GM23338 (cell line): Measurements from ENCODE around the gene CDH4. TPM values are rescaled to one million over a fixed set of nuclear protein-coding genes. Genes with fewer than 3 reads are reported as not detected.

Experiments used
- ATAC-seq: fragments of 200-7000 bp; cut with Tn5 transposase; 3 replicates; pipeline ENCODE4 v1.9.1; 2020
- DNase-seq: peaks from one replicate; pipeline ENCODE4 v3.0.0-alpha.2; 2015; ENCODE audit warnings: low spot score
- H2AFZ ChIP-seq: fragments of 200-600 bp; sonication (generic); 2 replicates; pipeline ENCODE4 v1.8.0; 2016; ENCODE audit warnings: antibody characterized with exemption, mild to moderate bottlenecking, moderate library complexity
- H3F3A ChIP-seq: fragments of 200-600 bp; sonication (generic); replicated peaks from 2 replicates; pipeline ENCODE4 v1.8.0; 2017; ENCODE audit warnings: antibody characterized with exemption, mixed run types, low read depth
- H3K27ac ChIP-seq: fragments of 200-600 bp; sonication (generic); 2 replicates; pipeline ENCODE4 v1.6.1; 2016; ENCODE audit warnings: low read depth
- H3K27me3 ChIP-seq: fragments of 200-600 bp; sonication (generic); 2 replicates; pipeline ENCODE4 v1.8.0; 2016; ENCODE audit warnings: mild to moderate bottlenecking, mixed run types, moderate library complexity; ENCODE audit not compliant: insufficient read depth
- H3K36me3 ChIP-seq: fragments of 200-600 bp; sonication (generic); 2 replicates; pipeline ENCODE4 v1.8.0; 2016; ENCODE audit warnings: mild to moderate bottlenecking; ENCODE audit not compliant: insufficient read depth
- H3K4me1 ChIP-seq: fragments of 200-600 bp; sonication (generic); 2 replicates; pipeline ENCODE4 v1.8.0; 2016; ENCODE audit warnings: mild to moderate bottlenecking, moderate library complexity; ENCODE audit not compliant: insufficient read depth
- H3K4me2 ChIP-seq: fragments of 200-600 bp; sonication (generic); 2 replicates; pipeline ENCODE4 v1.7.1; 2017; ENCODE audit warnings: mixed run types
- H3K4me3 ChIP-seq: fragments of 200-600 bp; sonication (generic); 2 replicates; pipeline ENCODE4 v1.6.1; 2016; ENCODE audit warnings: mixed run types
- H3K79me2 ChIP-seq: fragments of 200-600 bp; sonication (generic); replicated peaks from 2 replicates; pipeline ENCODE4 v1.8.0; 2017; ENCODE audit warnings: mild to moderate bottlenecking; ENCODE audit not compliant: insufficient read depth
- H3K9me2 ChIP-seq: fragments of 200-600 bp; sonication (generic); 2 replicates; pipeline ENCODE4 v1.8.0; 2017; ENCODE audit not compliant: insufficient read depth
- H4K20me1 ChIP-seq: fragments of 200-600 bp; sonication (generic); replicated peaks from 2 replicates; pipeline ENCODE4 v1.8.0; 2017; ENCODE audit warnings: mild to moderate bottlenecking; ENCODE audit not compliant: insufficient read depth
- H3K27ac Mint-ChIP-seq: 2 replicates; pipeline ENCODE4 v1.8.0; 2020; ENCODE audit warnings: inconsistent platforms, mild to moderate bottlenecking, moderate library complexity, mixed read lengths
- H3K27me3 Mint-ChIP-seq: 3 replicates; pipeline ENCODE4 v1.8.0; 2022; ENCODE audit warnings: low read depth, mild to moderate bottlenecking, moderate library complexity, mixed read lengths, inconsistent platforms; ENCODE audit not compliant: insufficient read depth, poor library complexity
- H3K36me3 Mint-ChIP-seq: 3 replicates; pipeline ENCODE4 v1.8.0; 2021; ENCODE audit warnings: low read depth, mild to moderate bottlenecking, inconsistent platforms, moderate library complexity, mixed read lengths
- H3K4me1 Mint-ChIP-seq: 3 replicates; pipeline ENCODE4 v1.8.0; 2020; ENCODE audit warnings: mild to moderate bottlenecking, inconsistent platforms, mixed read lengths
- H3K4me3 Mint-ChIP-seq: 3 replicates; pipeline ENCODE4 v1.8.0; 2021; ENCODE audit warnings: moderate library complexity, mild to moderate bottlenecking, inconsistent platforms, mixed read lengths
- H3K9me3 Mint-ChIP-seq: 3 replicates; pipeline ENCODE4 v1.8.0; 2020; ENCODE audit warnings: moderate library complexity, mild to moderate bottlenecking, inconsistent platforms, mixed read lengths
- CREB1 ChIP-seq: fragments of 250-450 bp; sonication (Bioruptor Pico); IDR thresholded peaks from 2 replicates; pipeline ENCODE4 v1.5.0; 2020; ENCODE audit warnings: low read depth, mild to moderate bottlenecking, moderate library complexity
- CTCF ChIP-seq, 2 experiments: fragments of 200-600 bp in 1 of 2; sonication (generic) in 1 of 2; conservative IDR thresholded peaks; 2 replicates each; pipeline versions ENCODE4 v1.5.1 to v1.6.1; 2016 to 2017; ENCODE audit warnings: antibody characterized with exemption in 2 of 2, low read depth in 2 of 2, mild to moderate bottlenecking in 2 of 2, moderate library complexity in 1 of 2
- EZH2phosphoT487 ChIP-seq: fragments of 200-600 bp; sonication (generic); IDR thresholded peaks from one replicate; pipeline ENCODE4 v1.8.1; 2018; ENCODE audit warnings: antibody characterized with exemption; ENCODE audit not compliant: unreplicated experiment
- JUNB ChIP-seq: IDR thresholded peaks from one replicate; pipeline ENCODE4 v1.6.1; 2016; ENCODE audit warnings: antibody characterized with exemption; ENCODE audit not compliant: unreplicated experiment
- NANOG ChIP-seq: IDR thresholded peaks from 2 replicates; pipeline ENCODE4 v1.6.1; 2016; ENCODE audit warnings: antibody characterized with exemption, borderline replicate concordance
- ZNF331 ChIP-seq: fragments of 250-450 bp; sonication (Bioruptor Pico); IDR thresholded peaks from 2 replicates; pipeline ENCODE4 v1.5.0; 2020; ENCODE audit warnings: low read depth, mild to moderate bottlenecking, moderate library complexity
- polyA plus RNA-seq: library from polyadenylated mRNA; unstranded; fragments of >200 nt; fragmentation: Nextera tagmentation; extraction: Ambion mirVana; gene quantifications from 2 replicates; pipeline ENCODE4 v1.2.1, GENCODE V29; 2016
- total RNA-seq: library from RNA; depleted of rRNA; stranded (reverse); fragments of >200 nt; shearing (Covaris generic); gene quantifications from 2 replicates; pipeline ENCODE4 v1.2.3, GENCODE V29; 2014
- TF ChIP-seq, protein P1 (sequence below): fragments of 250-450 bp; sonication (Bioruptor Pico); IDR thresholded peaks from 2 replicates; pipeline ENCODE4 v1.5.0; 2020; ENCODE audit warnings: mild to moderate bottlenecking, moderate library complexity

CDH4 gene
- total and polyA plus RNA-seq, 2 experiments from 2014 or later, result 1.2 to 4.2 TPM

GRCh38 chr20:61886721-61887595, 634.9 kb downstream of the CDH4 start:
- no peaks in the 10 kb centered on the region for H4K20me1 ChIP-seq
- H3K4me2 ChIP-seq, result no peak overlapping the region
- H3K9me2 ChIP-seq, result no peaks in the 10 kb centered on the region
- no peaks in the 10 kb centered on the region for H3K36me3 Mint-ChIP-seq
- no peaks in the 10 kb centered on the region for H3K4me1 ChIP-seq
- H3K27ac Mint-ChIP-seq, result no peak overlapping the region
- H3K27ac ChIP-seq, result no peak overlapping the region
- DNase-seq (peak; percentile 65), ATAC-seq (peak; percentile 80)
- H3F3A ChIP-seq, result no peaks in the 10 kb centered on the region
- H3K4me3 ChIP-seq, result no peak overlapping the region
- no peaks in the 10 kb centered on the region; the same call in 2 of the 3 replicates for H3K4me1 Mint-ChIP-seq
- H3K27me3 ChIP-seq, result no peaks in the 10 kb centered on the region
- H3K79me2 ChIP-seq, result no peaks in the 10 kb centered on the region
- no peak overlapping the region for H3K4me3 Mint-ChIP-seq
- no peak overlapping the region for H2AFZ ChIP-seq
- peaks cover 19% of the 10 kb centered on the region for H3K9me3 Mint-ChIP-seq
- H3K27me3 Mint-ChIP-seq, result peaks cover 9% of the 10 kb centered on the region
- H3K36me3 ChIP-seq, result no peaks in the 10 kb centered on the region
- TF ChIP-seq CREB1 (CRISPR knock-in tag) (no peak), EZH2phosphoT487 (no peak), CTCF (conservative IDR thresholded peaks at IDR 0.05; ENCODE audit: low read depth in 2 of 2) (peak; percentile 75 to 86), ZNF331 (no peak), NANOG (no peak), JUNB (no peak)
- TF ChIP-seq, protein P1, sequence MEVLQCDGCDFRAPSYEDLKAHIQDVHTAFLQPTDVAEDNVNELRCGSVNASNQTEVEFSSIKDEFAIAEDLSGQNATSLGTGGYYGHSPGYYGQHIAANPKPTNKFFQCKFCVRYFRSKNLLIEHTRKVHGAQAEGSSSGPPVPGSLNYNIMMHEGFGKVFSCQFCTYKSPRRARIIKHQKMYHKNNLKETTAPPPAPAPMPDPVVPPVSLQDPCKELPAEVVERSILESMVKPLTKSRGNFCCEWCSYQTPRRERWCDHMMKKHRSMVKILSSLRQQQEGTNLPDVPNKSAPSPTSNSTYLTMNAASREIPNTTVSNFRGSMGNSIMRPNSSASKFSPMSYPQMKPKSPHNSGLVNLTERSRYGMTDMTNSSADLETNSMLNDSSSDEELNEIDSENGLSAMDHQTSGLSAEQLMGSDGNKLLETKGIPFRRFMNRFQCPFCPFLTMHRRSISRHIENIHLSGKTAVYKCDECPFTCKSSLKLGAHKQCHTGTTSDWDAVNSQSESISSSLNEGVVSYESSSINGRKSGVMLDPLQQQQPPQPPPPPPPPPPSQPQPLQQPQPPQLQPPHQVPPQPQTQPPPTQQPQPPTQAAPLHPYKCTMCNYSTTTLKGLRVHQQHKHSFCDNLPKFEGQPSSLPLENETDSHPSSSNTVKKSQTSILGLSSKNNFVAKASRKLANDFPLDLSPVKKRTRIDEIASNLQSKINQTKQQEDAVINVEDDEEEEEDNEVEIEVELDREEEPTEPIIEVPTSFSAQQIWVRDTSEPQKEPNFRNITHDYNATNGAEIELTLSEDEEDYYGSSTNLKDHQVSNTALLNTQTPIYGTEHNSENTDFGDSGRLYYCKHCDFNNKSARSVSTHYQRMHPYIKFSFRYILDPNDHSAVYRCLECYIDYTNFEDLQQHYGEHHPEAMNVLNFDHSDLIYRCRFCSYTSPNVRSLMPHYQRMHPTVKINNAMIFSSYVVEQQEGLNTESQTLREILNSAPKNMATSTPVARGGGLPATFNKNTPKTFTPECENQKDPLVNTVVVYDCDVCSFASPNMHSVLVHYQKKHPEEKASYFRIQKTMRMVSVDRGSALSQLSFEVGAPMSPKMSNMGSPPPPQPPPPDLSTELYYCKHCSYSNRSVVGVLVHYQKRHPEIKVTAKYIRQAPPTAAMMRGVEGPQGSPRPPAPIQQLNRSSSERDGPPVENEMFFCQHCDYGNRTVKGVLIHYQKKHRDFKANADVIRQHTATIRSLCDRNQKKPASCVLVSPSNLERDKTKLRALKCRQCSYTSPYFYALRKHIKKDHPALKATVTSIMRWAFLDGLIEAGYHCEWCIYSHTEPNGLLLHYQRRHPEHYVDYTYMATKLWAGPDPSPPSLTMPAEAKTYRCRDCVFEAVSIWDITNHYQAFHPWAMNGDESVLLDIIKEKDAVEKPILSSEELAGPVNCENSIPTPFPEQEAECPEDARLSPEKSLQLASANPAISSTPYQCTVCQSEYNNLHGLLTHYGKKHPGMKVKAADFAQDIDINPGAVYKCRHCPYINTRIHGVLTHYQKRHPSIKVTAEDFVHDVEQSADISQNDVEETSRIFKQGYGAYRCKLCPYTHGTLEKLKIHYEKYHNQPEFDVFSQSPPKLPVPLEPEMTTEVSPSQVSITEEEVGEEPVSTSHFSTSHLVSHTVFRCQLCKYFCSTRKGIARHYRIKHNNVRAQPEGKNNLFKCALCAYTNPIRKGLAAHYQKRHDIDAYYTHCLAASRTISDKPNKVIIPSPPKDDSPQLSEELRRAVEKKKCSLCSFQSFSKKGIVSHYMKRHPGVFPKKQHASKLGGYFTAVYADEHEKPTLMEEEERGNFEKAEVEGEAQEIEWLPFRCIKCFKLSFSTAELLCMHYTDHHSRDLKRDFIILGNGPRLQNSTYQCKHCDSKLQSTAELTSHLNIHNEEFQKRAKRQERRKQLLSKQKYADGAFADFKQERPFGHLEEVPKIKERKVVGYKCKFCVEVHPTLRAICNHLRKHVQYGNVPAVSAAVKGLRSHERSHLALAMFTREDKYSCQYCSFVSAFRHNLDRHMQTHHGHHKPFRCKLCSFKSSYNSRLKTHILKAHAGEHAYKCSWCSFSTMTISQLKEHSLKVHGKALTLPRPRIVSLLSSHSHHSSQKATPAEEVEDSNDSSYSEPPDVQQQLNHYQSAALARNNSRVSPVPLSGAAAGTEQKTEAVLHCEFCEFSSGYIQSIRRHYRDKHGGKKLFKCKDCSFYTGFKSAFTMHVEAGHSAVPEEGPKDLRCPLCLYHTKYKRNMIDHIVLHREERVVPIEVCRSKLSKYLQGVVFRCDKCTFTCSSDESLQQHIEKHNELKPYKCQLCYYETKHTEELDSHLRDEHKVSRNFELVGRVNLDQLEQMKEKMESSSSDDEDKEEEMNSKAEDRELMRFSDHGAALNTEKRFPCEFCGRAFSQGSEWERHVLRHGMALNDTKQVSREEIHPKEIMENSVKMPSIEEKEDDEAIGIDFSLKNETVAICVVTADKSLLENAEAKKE (CRISPR knock-in tag), result no peak
